Left lobe of liver (tissue), 2 donors: Measurements from ENCODE around the gene CLIC4. TPM values are rescaled to one million over a fixed set of nuclear protein-coding genes. Genes with fewer than 3 reads are reported as not detected.
"Not testable (repeated sequence)": the region's sequence is repeated elsewhere in the genome, so short reads cannot be mapped to it uniquely, and the experiment has no call there.

Experiments used
- ATAC-seq: fragments of 200-7000 bp; cut with Tn5 transposase; one replicate; pipeline ENCODE4 v1.9.1; 2020; ENCODE audit warnings: mild to moderate bottlenecking, moderate library complexity
- DNase-seq: peaks from one replicate; pipeline ENCODE4 v3.0.0-alpha.2; 2020; ENCODE audit warnings: low spot score
- total RNA-seq: library from RNA; stranded (reverse); gene quantifications from one replicate; pipeline ENCODE4 v1.2.1, GENCODE V29; 2021
- donor health status: DM: no; HTN: no; CAD: no; lungs with moderate emphysema.
- donor health status: DM: no; HTN: yes; CAD: no.

The CLIC4 gene
- total RNA-seq, 1 donor from 2014 or later: 54.4 TPM

DNA sequence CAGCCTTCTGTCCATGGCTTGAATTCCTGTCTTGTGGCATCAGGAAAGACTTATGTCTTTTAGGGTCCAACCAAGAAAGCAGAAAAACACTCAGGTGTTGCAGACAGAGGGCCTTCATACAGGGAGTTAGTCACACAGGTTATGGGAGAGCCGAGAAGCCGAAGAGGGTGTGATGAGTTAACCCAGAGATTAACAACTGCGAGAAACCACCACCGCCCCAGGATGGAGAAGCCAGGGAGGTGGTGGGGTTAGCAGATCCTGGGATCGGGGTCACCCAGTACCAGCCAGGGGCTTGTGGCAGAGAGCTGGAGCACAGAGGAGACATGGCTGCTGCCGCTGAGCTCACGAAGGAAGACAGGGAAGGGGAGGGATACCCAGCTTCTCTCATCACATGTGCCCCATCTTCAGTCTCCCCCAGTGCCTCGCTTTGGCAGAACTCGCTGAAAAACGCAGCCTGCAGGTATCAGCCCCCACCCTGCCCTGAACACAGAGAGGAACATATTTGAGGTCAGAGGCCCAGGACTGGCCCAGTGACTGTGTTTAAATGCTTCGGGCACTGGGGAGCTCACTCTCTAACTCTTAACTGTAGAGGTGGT, 126.2 kb downstream of the CLIC4 start:
- DNase-seq (no peak), ATAC-seq (no peak)

DNA sequence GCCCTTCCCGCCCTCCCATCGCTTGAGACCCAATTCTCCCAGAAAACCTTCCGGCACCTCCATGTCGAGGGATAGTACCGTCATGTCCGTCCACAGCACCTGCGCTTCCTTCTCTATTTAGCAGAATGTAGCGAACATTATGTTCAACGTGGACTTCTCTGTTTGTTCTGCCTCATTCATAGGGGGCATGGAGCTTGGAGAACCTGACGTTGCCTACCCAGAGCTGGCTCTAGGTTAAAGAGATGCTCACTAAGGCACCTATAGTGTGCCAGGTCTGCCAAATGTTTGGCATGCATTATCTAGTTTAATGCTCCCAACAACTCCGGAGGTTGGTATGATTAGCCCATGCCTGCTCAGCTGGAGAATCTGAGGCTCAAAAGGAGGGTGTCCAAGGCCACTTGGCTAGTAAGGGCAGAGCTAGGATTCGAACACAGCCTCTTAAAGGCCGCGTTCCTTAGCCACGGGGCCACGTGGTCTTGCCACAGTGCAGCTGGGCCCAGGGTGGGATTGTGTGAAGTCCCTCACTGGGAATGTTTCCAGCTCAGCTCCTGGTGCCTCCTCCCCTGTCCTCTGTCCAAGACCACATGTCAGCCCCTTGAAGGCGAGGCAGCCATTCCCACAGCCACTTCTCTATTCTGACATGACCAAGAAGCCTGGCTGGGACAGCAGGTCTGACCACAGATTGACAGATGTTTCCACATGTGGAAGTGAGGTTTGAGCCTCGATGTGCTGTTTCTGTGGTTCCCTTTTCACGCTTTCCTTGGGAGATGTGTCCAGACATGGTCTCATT, 127.0 kb downstream of the CLIC4 start:
- ATAC-seq (no peak), DNase-seq (peak; percentile 27)

GRCh38 chr1:24873148-24873547, 127.9 kb downstream of the CLIC4 start:
- no peak for ATAC-seq
- no peak for DNase-seq

GRCh38 chr1:24874056-24874455, 128.8 kb downstream of the CLIC4 start:
- DNase-seq (no peak), ATAC-seq (no peak)

GRCh38 chr1:24874611-24875234, 129.5 kb downstream of the CLIC4 start:
- ATAC-seq (no peak), DNase-seq (peak; percentile 22)

- ATAC-seq (no peak), DNase-seq (no peak)
Measured at GRCh38 chr1:24875257-24875656, 130.0 kb downstream of the CLIC4 start.

- ATAC-seq (no peak), DNase-seq (no peak)
Measured at GRCh38 chr1:24875991-24876506, 130.8 kb downstream of the CLIC4 start.

GRCh38 chr1:24878045-24878444, 132.8 kb downstream of the CLIC4 start:
- DNase-seq: no peak
- no peak for ATAC-seq

DNA sequence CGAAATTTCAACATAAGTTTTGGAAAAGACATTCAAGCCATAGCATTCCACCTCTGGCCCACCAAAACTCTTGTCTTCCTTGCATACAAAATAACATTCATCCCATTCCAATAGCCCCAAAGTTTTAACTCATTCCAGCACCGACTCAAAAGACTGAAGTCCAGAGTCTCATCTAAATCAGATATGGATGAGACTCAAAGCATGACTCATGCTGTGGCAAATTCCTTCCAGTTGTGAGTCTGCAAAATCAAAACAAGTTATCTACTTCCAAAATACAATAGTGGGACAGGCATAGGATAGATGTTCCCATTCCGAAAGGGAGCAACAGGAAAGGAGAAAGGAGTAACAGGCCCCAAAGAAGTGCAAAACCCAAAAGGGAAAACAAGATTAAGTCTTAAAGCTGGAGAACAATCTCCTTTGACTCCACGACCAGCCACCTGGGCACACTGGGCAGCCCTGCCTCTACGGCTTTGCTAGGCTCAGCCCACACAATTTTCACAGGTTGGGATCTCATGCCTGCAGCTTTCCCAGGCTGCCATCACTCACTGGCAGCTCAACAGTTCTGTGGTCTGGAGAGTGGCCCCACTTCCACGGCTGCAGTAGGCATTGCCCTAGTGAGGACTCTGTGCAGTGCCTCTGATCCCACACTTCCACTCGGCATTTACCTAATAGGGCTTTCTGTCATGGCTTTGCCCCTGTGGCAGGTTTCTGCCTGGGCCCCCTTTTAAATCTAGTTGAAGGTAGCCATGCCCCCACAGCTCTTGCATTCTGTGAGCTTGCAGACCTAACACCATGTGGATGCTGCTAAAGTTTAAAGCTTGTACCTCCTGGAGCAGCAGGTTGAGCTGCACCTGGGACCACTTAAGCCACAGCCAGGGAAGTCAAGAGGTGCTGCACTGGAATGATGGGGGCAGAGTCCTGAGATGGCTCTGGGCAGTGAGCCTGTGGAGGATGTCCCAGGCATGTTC, 133.8 kb downstream of the CLIC4 start:
- DNase-seq (no peak), ATAC-seq (no peak)

DNA sequence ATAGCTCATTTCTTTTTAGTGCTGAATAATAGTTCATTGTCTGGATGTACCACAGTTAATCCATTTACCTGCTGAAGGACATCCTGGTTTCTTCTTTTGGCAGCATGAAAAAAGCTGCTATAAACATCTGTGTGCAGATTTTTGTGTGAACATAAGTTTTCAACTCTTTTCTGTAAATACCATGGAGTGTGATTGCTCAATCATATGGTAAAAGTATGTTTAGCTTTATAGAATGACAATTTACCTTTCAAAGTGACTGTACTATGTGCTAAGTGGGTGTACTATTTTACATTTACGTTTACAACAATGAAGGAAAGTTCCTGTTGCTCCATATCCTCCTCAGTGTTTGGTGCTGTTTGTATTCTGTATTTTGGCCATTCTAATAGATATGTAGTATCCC, 135.8 kb downstream of the CLIC4 start:
- no peak for ATAC-seq

DNA sequence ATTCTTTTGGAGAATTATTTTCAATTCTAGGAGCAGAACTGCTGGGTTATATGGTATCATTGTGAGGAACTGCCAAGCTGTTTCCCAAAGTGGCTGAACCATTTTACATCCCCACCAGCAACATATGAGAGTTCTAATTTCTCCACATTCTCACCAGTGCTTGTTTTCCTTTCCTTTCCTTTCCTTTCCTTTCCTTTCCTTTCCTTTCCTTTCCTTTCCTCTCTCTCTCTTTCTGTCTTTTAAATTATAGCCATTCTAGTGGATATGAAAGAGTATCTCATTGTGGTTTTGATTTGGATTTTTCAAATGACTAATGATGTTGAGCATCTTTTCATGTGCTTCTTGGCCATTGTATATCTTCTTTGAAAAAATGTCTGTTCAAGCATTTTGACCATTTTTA, 139.5 kb downstream of the CLIC4 start:
- DNase-seq (no peak), ATAC-seq (no peak)

More for the DNA sequence above, 135.8 kb downstream of the CLIC4 start:
- DNase-seq: no peak

- DNase-seq: peak; percentile 23
- no peak for ATAC-seq
Measured at GRCh38 chr1:24886241-24886640, 141.0 kb downstream of the CLIC4 start.

GRCh38 chr1:24888061-24888970, 143.1 kb downstream of the CLIC4 start:
- DNase-seq (peak; percentile 35), ATAC-seq (no peak)

- ATAC-seq: no peak
- DNase-seq: no peak
Measured at GRCh38 chr1:24888971-24889676, 143.9 kb downstream of the CLIC4 start.

DNA sequence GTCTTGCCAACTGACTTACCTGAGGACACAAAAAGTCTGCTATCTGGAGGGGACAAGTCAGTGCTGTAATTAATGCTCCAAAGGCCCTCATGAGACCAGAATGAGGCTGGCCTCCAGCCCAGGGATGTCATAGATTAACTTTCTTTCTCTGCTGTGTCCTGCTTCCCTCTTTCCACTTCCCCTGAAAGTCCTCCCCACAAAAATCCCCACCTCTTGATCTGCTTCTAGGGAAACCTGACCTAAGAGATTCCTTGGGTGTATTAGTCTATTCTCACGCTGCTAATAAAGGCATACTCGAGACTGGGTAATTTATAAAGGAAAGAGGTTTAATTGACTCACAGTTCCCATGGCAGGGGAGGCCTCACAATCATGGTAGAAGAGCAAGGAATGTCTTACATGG, 145.6 kb downstream of the CLIC4 start:
- ATAC-seq: peak; percentile 85
- peak; percentile 47 for DNase-seq

DNA sequence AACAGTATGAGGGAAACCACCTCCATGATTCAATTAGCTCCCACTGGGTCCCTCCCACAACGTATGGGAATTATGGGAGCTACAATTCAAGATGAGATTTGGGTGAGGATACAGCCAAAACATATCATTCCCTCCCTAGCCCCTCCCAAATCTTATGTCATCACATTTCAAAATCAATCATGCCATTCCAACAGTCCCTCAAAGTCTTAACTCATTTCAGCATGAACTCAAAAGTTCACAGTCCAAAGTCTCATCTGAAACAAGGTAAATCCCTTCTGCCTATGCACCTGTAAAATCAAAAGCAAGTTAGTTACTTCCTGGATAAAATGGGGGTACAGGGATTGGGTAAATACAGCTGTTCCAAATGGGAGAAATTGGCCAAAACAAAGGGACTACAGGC, 146.1 kb downstream of the CLIC4 start:
- ATAC-seq: peak; percentile 64

GRCh38 chr1:24892188-24893153, 147.2 kb downstream of the CLIC4 start:
- peak; percentile 31 for DNase-seq

More for the DNA sequence above, 146.1 kb downstream of the CLIC4 start:
- not testable (repeated sequence) for DNase-seq

DNA sequence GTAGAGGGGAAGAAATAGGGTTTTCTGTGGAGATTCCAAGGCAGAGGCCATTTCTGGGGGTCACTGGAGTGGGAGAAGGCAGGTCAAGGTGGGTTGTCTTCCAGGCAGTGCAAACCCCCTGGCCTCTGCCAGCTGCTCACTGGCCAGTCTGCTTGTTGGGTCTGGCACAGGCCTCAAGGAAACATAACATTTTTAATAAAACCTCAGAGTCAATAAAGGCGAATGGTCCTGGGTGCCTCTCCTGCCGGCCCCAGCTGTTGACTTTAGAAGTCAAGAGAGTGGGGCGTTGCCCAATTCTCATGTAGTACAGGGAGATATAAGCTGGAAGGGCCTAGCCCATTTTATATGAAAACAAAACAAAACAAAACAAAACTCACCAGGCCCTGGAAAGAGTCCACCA, 148.2 kb downstream of the CLIC4 start:
- DNase-seq (peak; percentile 29), ATAC-seq (no peak)

More at GRCh38 chr1:24892188-24893153, 147.2 kb downstream of the CLIC4 start:
- no peak for ATAC-seq
